A549 (cell line): ENCODE results near the gene RASSF3.

Source experiments
- CEBPB ChIP-seq, 2 experiments: fragments of >200 bp in 1 of 2; sonication (Bioruptor Twin) in 1 of 2; formaldehyde crosslinking in 1 of 2; IDR thresholded peaks; 2 replicates each; pipeline ENCODE4 v1.6.1; 2012 to 2016
- CTCF ChIP-seq: fragments of >200 bp; sonication (Bioruptor Twin); formaldehyde crosslinking; IDR thresholded peaks from 3 replicates; pipeline ENCODE4 v1.5.1; 2016
- EP300 ChIP-seq, 2 experiments: fragments of >200 bp; sonication (Bioruptor Twin); formaldehyde crosslinking; IDR thresholded peaks; 2 replicates in 1 of 2; 3 replicates in 1 of 2; pipeline ENCODE4 v1.6.1; 2016 to 2017
- HDAC2 ChIP-seq: fragments of 200-600 bp; sonication (generic); IDR thresholded peaks from 2 replicates; pipeline ENCODE4 v1.6.1; 2016
- JUNB ChIP-seq: fragments of >200 bp; sonication (Bioruptor Twin); formaldehyde crosslinking; IDR thresholded peaks from 2 replicates; pipeline ENCODE4 v1.6.1; 2016
- KDM1A ChIP-seq: fragments of 200-600 bp; sonication (generic); IDR thresholded peaks from 2 replicates; pipeline ENCODE4 v1.6.1; 2016; ENCODE audit warnings: low read depth, mild to moderate bottlenecking
- MYC ChIP-seq: IDR thresholded peaks from 2 replicates; pipeline ENCODE4 v1.6.1; 2012; ENCODE audit warnings: mild to moderate bottlenecking, inconsistent platforms, low read length, improper control_type of control experiment, borderline replicate concordance
- POLR2A ChIP-seq: IDR thresholded peaks from 2 replicates; pipeline ENCODE4 v1.6.1; 2012; ENCODE audit warnings: mild to moderate bottlenecking, low read length
- RAD21 ChIP-seq, 2 experiments: fragments of >200 bp in 1 of 2; sonication (Bioruptor Twin) in 1 of 2; formaldehyde crosslinking in 1 of 2; IDR thresholded peaks in 1 of 2; conservative IDR thresholded peaks in 1 of 2; 2 replicates in 1 of 2; 3 replicates in 1 of 2; pipeline ENCODE4 v1.6.1; 2012 to 2018; ENCODE audit warnings: inconsistent platforms in 1 of 2
- TP53 ChIP-seq: fragments of 250-450 bp; sonication (Bioruptor Pico); IDR thresholded peaks from 2 replicates; pipeline ENCODE4 v1.5.0; 2021; ENCODE audit warnings: mild to moderate bottlenecking, moderate library complexity
- ZNF302 ChIP-seq: fragments of 250-450 bp; sonication (Bioruptor Pico); IDR thresholded peaks from 2 replicates; pipeline ENCODE4 v1.9.0; 2021; ENCODE audit warnings: inconsistent platforms, mild to moderate bottlenecking, moderate library complexity
- TF ChIP-seq, protein P1 (sequence below): IDR thresholded peaks from 2 replicates; pipeline ENCODE4 v1.6.1; 2012
- TF ChIP-seq, protein P2 (sequence below): fragments of 450-650 bp; IDR thresholded peaks from 2 replicates; pipeline ENCODE4 v1.6.1; 2014; ENCODE audit warnings: antibody characterized with exemption

- TF ChIP-seq, protein P1, sequence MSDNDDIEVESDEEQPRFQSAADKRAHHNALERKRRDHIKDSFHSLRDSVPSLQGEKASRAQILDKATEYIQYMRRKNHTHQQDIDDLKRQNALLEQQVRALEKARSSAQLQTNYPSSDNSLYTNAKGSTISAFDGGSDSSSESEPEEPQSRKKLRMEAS: no peak
- TF ChIP-seq POLR2A (no peak), CTCF (no peak), KDM1A (no peak), EP300 (IDR thresholded peaks at IDR 0.05) (no peak), RAD21 (conservative IDR thresholded peaks at IDR 0.05 in 1 of 2, IDR thresholded peaks at IDR 0.05 in 1 of 2) (no peak), TP53 (no peak), HDAC2 (no peak), ZNF302 (CRISPR knock-in tag) (no peak), MYC (no peak), CEBPB (IDR thresholded peaks at IDR 0.05) (no peak), JUNB (no peak)
- TF ChIP-seq, protein P2, sequence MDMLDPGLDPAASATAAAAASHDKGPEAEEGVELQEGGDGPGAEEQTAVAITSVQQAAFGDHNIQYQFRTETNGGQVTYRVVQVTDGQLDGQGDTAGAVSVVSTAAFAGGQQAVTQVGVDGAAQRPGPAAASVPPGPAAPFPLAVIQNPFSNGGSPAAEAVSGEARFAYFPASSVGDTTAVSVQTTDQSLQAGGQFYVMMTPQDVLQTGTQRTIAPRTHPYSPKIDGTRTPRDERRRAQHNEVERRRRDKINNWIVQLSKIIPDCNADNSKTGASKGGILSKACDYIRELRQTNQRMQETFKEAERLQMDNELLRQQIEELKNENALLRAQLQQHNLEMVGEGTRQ: no peak
Measured at GRCh38 chr12:64720884-64721283, 110.6 kb downstream of the RASSF3 start.
